ENCODE measurements around the gene ACOT8. TPM values are rescaled to one million over a fixed set of nuclear protein-coding genes. Genes with fewer than 3 reads are reported as not detected.
"Not testable (repeated sequence)": the region's sequence is repeated elsewhere in the genome, so short reads cannot be mapped to it uniquely, and the experiment has no call there.

Gene ACOT8
- total RNA-seq, 2 donors from 2014 or later, result 27.9 to 34.3 TPM

DNA sequence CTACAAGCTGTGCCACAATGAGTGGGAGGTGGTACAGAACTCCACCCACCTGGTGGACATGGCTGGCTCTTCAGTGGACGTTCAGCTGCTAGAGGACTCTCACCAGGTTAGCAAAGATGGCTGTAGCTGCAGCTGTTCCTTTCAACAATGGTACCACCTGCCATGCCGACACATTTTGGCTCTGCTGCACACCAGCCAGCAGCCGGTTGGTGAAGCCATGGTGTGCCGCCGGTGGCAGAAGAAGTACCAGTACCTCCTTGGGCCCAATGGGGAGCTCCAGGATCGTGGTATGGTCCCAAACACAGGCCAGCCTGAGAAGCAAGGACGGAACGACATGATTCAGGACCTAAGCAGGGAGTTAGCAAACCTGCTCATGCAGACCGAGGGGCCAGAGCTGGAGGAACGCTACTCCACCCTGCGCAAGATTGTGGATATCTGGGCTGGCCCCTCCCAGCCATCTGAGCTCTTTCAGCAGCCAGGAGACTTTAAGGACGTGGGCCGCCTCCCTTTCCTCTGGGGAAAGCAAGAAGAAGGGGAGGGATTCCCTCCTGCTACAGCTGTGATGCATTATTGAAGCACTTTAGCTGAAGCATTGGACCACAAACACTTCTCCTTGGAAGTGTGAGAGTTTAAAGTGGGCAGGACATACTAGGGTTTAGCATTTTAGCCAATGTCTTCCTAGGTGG is 21.0 kb upstream of the ACOT8 start:
- no peak for ATAC-seq (replicated peaks in 1 of 2)
- H3K36me3 Mint-ChIP-seq (ENCODE audit: insufficient read depth in 2 of 2), result peaks cover 0 to 2% of the 10 kb centered on the region in 2 donors
- peaks cover 25% of the 10 kb centered on the region for H3K4me1 Mint-ChIP-seq (ENCODE audit: low read depth)
- DNase-seq, result no peak
- no peaks in the 10 kb centered on the region for H3K27me3 Mint-ChIP-seq (ENCODE audit: low read depth)
- H3K9me3 Mint-ChIP-seq, result no peaks in the 10 kb centered on the region
- H3K4me3 Mint-ChIP-seq, result no peak overlapping the region
- H3K27ac Mint-ChIP-seq, result no peak overlapping the region

DNA sequence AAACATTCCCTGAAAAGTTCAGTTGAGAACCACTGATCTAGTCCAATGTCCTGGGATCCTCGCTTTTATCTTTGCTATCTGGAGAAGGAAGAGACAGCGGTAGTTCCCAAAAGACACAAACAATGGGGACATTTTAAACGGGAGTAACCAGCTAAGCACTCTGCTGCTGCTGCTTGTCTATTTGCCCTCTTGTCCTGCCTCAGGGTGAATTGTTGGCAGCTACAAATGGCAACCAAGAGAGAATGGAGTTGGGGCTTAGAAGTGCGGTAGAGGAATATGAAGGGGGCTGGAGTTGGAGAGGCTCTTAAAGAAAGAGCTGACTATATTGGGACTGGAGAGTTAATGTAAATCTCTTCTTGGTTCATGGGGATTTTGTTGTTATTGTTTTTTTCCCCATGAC is 17.4 kb upstream of the ACOT8 start:
- Mint-ChIP-seq H3K9me3 (no peaks in the 10 kb centered on the region), H3K4me1 (ENCODE audit: low read depth) (no peaks in the 10 kb centered on the region), H3K27ac (no peak overlapping the region), H3K36me3 (ENCODE audit: insufficient read depth in 2 of 2) (peaks cover 0 to 2% of the 10 kb centered on the region in 2 donors), H3K27me3 (ENCODE audit: low read depth) (no peaks in the 10 kb centered on the region), H3K4me3 (no peak overlapping the region)
- ATAC-seq (replicated peaks in 1 of 2) (no peak), DNase-seq (no peak)

DNA sequence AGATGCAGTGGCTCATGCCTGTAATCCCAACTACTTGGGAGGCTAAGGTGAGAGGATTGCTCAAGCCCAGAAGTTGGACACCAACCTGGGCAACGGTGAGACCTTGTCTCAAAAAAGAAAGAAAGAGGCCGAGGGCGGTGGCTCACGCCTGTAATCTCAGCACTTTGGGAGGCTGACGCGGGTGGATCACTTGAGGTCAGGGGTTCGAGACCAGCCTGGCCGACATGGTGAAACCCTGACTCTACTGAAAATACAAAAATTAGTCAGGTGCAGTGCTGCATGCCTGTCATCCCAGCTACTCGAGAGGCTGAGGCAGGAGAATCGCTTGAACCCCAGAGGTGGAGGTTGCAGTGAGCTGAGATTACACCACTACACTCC is 16.9 kb upstream of the ACOT8 start:
- not testable (repeated sequence) for H3K27me3 Mint-ChIP-seq (ENCODE audit: low read depth); ATAC-seq (replicated peaks in 1 of 2)

GRCh38 chr20:45873409-45874103 is 16.4 kb upstream of the ACOT8 start:
- Mint-ChIP-seq H3K27me3 (ENCODE audit: low read depth) (no peaks in the 10 kb centered on the region), H3K9me3 (no peaks in the 10 kb centered on the region), H3K36me3 (ENCODE audit: insufficient read depth in 2 of 2) (peaks cover 0 to 2% of the 10 kb centered on the region in 2 donors), H3K4me3 (no peak overlapping the region), H3K27ac (no peak overlapping the region), H3K4me1 (ENCODE audit: low read depth) (no peaks in the 10 kb centered on the region)
- no peak for ATAC-seq (replicated peaks in 1 of 2)
- DNase-seq, result no peak

More for the DNA sequence above, 16.9 kb upstream of the ACOT8 start:
- H3K4me1 Mint-ChIP-seq (ENCODE audit: low read depth); H3K4me3 Mint-ChIP-seq; H3K36me3 Mint-ChIP-seq (ENCODE audit: insufficient read depth in 2 of 2); H3K9me3 Mint-ChIP-seq; DNase-seq; H3K27ac Mint-ChIP-seq: not testable (repeated sequence)

- H3K4me1 Mint-ChIP-seq (ENCODE audit: low read depth), result no peaks in the 10 kb centered on the region
- H3K9me3 Mint-ChIP-seq, result no peaks in the 10 kb centered on the region
- DNase-seq, result no peak
- ATAC-seq (replicated peaks in 1 of 2), result no peak
- H3K4me3 Mint-ChIP-seq, result no peak overlapping the region
- peaks cover 0 to 2% of the 10 kb centered on the region in 2 donors for H3K36me3 Mint-ChIP-seq (ENCODE audit: insufficient read depth in 2 of 2)
- no peak overlapping the region for H3K27ac Mint-ChIP-seq
- no peaks in the 10 kb centered on the region for H3K27me3 Mint-ChIP-seq (ENCODE audit: low read depth)
Measured at GRCh38 chr20:45872626-45873025, 15.4 kb upstream of the ACOT8 start.

DNA sequence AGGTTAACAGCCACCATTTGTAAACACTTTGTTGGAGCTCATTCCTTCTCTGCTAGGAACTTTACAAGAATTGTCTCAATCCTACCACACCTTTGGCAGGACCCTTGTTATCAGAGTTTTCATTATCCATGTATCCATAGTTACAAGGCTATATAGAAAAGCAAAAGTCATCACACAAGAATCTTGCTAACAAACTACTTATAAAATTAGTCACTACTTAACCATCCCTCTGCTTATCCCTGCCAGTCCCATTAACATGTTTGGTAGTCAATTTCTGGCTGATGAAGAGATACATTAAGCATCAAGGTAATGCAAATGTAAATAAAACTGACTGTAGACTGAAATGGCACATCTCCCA is 10.6 kb upstream of the ACOT8 start:
- H3K4me3 Mint-ChIP-seq, result no peak overlapping the region
- no peaks in the 10 kb centered on the region for H3K4me1 Mint-ChIP-seq (ENCODE audit: low read depth)
- H3K36me3 Mint-ChIP-seq (ENCODE audit: insufficient read depth in 2 of 2), result peaks cover 0 to 2% of the 10 kb centered on the region in 2 donors
- no peak overlapping the region for H3K27ac Mint-ChIP-seq
- ATAC-seq (replicated peaks in 1 of 2) (no peak), DNase-seq (no peak)
- no peaks in the 10 kb centered on the region for H3K27me3 Mint-ChIP-seq (ENCODE audit: low read depth)
- H3K9me3 Mint-ChIP-seq, result no peaks in the 10 kb centered on the region

- H3K4me3 Mint-ChIP-seq, result no peak overlapping the region
- H3K36me3 Mint-ChIP-seq (ENCODE audit: insufficient read depth in 2 of 2), result peaks cover 0 to under 1% of the 10 kb centered on the region in 2 donors
- no peaks in the 10 kb centered on the region for H3K4me1 Mint-ChIP-seq (ENCODE audit: low read depth)
- ATAC-seq (replicated peaks in 1 of 2) (no peak), DNase-seq (no peak)
- no peak overlapping the region for H3K27ac Mint-ChIP-seq
- no peaks in the 10 kb centered on the region for H3K9me3 Mint-ChIP-seq
- no peaks in the 10 kb centered on the region for H3K27me3 Mint-ChIP-seq (ENCODE audit: low read depth)
Measured at GRCh38 chr20:45867136-45867818, 10.1 kb upstream of the ACOT8 start.

DNA sequence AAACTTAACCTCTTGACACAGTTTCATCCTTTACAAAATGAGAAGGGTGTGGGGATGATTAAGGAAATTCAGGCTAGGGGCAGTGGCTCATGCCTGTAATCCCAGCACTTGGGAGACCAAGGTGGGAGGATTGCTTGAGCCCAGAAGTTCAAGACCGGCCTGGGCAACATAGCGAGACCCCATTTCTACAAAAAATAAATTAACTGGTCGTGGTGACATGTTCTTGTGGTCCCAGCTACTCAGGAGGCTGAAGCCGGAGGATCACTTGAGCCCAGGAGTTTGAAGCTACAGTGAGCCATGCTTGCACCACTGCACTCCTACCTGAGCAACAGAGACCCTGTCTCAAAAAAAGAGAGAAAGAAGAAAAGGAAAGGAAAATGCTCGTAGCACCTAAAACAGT is 9.3 kb upstream of the ACOT8 start:
- Mint-ChIP-seq H3K4me1 (ENCODE audit: low read depth) (no peaks in the 10 kb centered on the region), H3K4me3 (no peak overlapping the region), H3K36me3 (ENCODE audit: insufficient read depth in 2 of 2) (no peaks in the 10 kb centered on the region), H3K27ac (no peak overlapping the region), H3K27me3 (ENCODE audit: low read depth) (no peaks in the 10 kb centered on the region), H3K9me3 (no peaks in the 10 kb centered on the region)
- DNase-seq (no peak), ATAC-seq (replicated peaks in 1 of 2) (no peak)

GRCh38 chr20:45863543-45864470 is 6.6 kb upstream of the ACOT8 start:
- H3K4me3 Mint-ChIP-seq, result no peak overlapping the region
- no peaks in the 10 kb centered on the region for H3K9me3 Mint-ChIP-seq
- peaks cover 24% of the 10 kb centered on the region for H3K4me1 Mint-ChIP-seq (ENCODE audit: low read depth)
- ATAC-seq (replicated peaks in 1 of 2) (no peak), DNase-seq (no peak)
- H3K36me3 Mint-ChIP-seq (ENCODE audit: insufficient read depth in 2 of 2), result peaks cover 0 to 2% of the 10 kb centered on the region in 2 donors
- no peak overlapping the region for H3K27ac Mint-ChIP-seq
- no peaks in the 10 kb centered on the region for H3K27me3 Mint-ChIP-seq (ENCODE audit: low read depth)

- ATAC-seq (replicated peaks in 1 of 2), result no peak
- no peaks in the 10 kb centered on the region for H3K27me3 Mint-ChIP-seq (ENCODE audit: low read depth)
- H3K36me3 Mint-ChIP-seq (ENCODE audit: insufficient read depth in 2 of 2), result peaks cover 0 to 2% of the 10 kb centered on the region in 2 donors
- DNase-seq, result no peak
- peaks cover 41% of the 10 kb centered on the region for H3K4me1 Mint-ChIP-seq (ENCODE audit: low read depth)
- no peak overlapping the region for H3K4me3 Mint-ChIP-seq
- no peaks in the 10 kb centered on the region for H3K9me3 Mint-ChIP-seq
- no peak overlapping the region for H3K27ac Mint-ChIP-seq
Measured at GRCh38 chr20:45861221-45862075, 4.3 kb upstream of the ACOT8 start.

DNA sequence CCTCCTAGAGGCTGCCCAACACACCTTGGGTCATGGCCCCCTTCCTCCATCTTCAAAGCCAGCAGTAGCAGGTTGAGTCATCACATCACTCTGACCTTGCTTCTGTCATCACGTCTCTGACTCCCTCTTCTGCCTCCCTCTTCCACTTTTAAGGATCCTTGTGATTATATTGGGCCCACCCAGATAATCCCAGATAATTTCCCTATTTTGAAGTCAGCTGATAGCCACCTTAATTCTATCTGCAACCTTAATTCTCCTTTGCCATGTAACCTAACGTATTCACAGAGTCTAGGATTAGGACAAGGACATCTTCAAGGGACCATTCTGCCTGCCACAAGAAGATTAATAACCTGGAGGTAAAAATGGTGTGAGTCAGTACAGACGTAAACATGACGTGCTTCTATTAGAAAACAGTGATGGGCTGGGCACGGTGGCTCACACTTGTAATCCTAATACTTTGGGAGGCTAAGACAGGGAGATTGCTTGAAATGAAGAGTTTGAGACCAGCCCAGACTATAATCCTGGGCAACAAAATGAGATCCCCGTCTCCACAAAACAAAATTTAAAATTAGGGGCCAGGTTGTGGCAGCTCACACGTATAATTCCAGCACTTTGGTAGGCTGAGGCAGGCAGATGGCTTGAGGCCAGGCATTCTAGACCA is 3.5 kb upstream of the ACOT8 start:
- Mint-ChIP-seq H3K9me3 (no peaks in the 10 kb centered on the region), H3K36me3 (ENCODE audit: insufficient read depth in 2 of 2) (peaks cover 0 to 2% of the 10 kb centered on the region in 2 donors), H3K27me3 (ENCODE audit: low read depth) (no peaks in the 10 kb centered on the region), H3K27ac (no peak overlapping the region), H3K4me3 (no peak overlapping the region), H3K4me1 (ENCODE audit: low read depth) (peaks cover 49% of the 10 kb centered on the region)
- DNase-seq (no peak), ATAC-seq (replicated peaks in 1 of 2) (no peak)

- no peak overlapping the region for H3K27ac Mint-ChIP-seq
- no peak for DNase-seq
- no peak overlapping the region for H3K4me3 Mint-ChIP-seq
- ATAC-seq (replicated peaks in 1 of 2), result no peak
- no peaks in the 10 kb centered on the region for H3K27me3 Mint-ChIP-seq (ENCODE audit: low read depth)
- H3K4me1 Mint-ChIP-seq (ENCODE audit: low read depth), result peaks cover 54% of the 10 kb centered on the region
- no peaks in the 10 kb centered on the region for H3K9me3 Mint-ChIP-seq
- H3K36me3 Mint-ChIP-seq (ENCODE audit: insufficient read depth in 2 of 2), result peaks cover 0 to 2% of the 10 kb centered on the region in 2 donors
Measured at GRCh38 chr20:45859916-45860315, 2.7 kb upstream of the ACOT8 start.

All from activated T-cell treated with anti-CD3 and anti-CD28 coated beads, Interleukin-2, amount 50 U/mL, for 72 hours (primary cell).